ENCODE data around the gene STX17. TPM values are rescaled to one million over a fixed set of nuclear protein-coding genes. Genes with fewer than 3 reads are reported as not detected.

STX17 gene
- total RNA-seq = 16.0 and 19.6 TPM in 2 replicates

DNA sequence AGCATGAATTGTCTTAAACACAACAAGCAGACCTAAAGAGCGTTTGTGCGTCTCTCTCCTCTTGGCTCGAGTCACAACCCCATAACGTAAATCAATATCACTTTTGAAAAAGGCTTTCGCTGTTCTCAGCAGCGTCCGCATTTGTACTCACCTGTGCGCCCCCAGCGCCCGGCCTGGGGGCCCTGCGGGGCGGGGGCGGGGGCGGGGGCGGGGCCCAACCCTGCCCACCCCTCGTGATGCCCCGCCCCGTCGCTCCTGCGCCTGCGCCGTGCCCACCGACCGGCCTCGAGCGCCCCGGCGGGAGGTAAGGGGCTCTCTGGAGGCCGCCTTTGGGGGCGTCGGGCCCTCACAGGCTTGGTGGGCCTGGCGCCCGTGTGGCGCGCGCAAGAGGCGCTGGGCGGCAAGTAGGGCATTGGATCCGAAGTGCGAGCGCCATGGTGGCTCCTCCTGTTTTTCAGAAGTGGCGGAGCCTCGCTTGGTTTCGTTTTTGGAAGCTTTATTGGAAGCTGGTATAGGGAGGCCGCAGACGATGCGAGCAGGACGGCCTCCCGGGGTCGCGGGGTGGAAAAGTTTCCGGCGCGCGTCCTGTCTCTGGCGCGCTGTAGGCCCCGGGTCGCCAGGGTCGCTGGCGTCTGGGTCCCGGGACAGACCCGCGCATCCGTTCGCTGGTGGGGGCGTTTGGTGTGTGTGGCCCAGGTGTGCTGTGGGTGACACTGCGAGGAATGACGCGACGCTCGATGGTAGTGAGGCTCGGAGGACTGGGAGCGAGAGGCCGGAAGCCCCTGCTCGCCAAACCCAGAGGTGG lies at the start of gene STX17:
TSS of gene STX17 (plus strand) at position 252 of the 805 bp plus-strand sequence. CDS start 8,586 bp downstream, outside the sequence.

Other genes with a start within 250 kb of the STX17 start
- gene NR4A3, start 84.8 kb upstream of the STX17 start, total RNA-seq = 0.21 TPM in 1 of 2 replicates, not detected in the other
- gene ERP44, start 192.3 kb downstream of the STX17 start, total RNA-seq = 10.7 and 15.0 TPM in 2 replicates
- 17.2 and 17.6 TPM in 2 replicates for gene INVS, start 192.6 kb downstream of the STX17 start, total RNA-seq

All from airway epithelial cell (primary cell).